VCaP (cell line): ENCODE results near the gene PSKH1.
A peak's percentile ranks its signal among the peaks of the same experiment; 100 is the strongest.

ENCODE experiments used
- H3K27ac ChIP-seq: fragments of 450-650 bp; 2 replicates; pipeline ENCODE4 v1.5.1; 2017
- TF ChIP-seq, protein P1 (sequence below): fragments of 450-650 bp; conservative IDR thresholded peaks from 2 replicates; pipeline ENCODE4 v1.5.1; 2017; ENCODE audit warnings: mild to moderate bottlenecking, moderate library complexity

Gene PSKH1

DNA sequence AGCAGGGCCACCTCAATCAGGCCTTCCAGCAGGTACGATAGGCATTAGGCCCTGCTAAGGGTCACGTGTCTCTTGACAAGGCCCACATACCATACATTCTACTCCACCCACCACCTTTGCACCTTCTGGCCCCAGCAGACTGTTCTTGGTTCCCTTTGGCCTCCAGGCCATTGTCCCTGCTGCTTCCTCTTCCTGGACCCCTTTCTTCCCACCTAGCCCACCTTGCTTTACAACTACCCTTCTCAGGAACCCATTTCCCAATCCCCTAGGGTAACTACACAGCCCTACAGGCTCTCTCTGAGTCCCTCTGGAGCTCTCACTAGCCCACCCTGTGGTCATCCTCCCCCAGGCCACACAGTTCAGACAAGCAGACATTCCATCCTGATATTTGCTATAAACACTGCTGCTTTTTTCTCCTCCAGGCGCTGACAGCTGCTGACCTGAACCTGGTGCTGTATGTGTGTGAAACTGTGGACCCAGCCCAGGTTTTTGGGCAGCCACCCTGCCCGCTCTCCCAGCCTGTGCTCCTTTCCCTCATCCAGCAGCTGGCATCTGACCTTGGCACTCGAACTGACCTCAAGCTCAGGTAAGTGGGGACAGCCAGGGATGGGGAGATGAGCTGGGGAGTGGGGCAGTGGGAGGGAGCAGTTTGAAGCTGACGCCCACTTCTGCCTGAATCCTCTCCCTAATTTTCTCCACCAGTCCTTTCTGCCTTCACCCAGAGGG lies 9.7 kb upstream of the PSKH1 start:
- TF ChIP-seq, protein P1, sequence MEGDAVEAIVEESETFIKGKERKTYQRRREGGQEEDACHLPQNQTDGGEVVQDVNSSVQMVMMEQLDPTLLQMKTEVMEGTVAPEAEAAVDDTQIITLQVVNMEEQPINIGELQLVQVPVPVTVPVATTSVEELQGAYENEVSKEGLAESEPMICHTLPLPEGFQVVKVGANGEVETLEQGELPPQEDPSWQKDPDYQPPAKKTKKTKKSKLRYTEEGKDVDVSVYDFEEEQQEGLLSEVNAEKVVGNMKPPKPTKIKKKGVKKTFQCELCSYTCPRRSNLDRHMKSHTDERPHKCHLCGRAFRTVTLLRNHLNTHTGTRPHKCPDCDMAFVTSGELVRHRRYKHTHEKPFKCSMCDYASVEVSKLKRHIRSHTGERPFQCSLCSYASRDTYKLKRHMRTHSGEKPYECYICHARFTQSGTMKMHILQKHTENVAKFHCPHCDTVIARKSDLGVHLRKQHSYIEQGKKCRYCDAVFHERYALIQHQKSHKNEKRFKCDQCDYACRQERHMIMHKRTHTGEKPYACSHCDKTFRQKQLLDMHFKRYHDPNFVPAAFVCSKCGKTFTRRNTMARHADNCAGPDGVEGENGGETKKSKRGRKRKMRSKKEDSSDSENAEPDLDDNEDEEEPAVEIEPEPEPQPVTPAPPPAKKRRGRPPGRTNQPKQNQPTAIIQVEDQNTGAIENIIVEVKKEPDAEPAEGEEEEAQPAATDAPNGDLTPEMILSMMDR: no peak
- no peak overlapping the region for H3K27ac ChIP-seq

- TF ChIP-seq, protein P1: peak; percentile 83
- no peak overlapping the region; the same call in 1 of the 2 replicates for H3K27ac ChIP-seq
These were observed 9.2 kb upstream of the PSKH1 start for GRCh38 chr16:67883872-67884261.

GRCh38 chr16:67884684-67885083 lies 8.4 kb upstream of the PSKH1 start, which contains the start of gene NRN1L:
NRN1L (plus strand) TSS chr16:67884885; CDS start chr16:67884904, 19 bp downstream.
- no peak within 1 kb of the TSS; the same call in 1 of the 2 replicates for H3K27ac ChIP-seq
- TF ChIP-seq, protein P1: no peak

GRCh38 chr16:67885545-67885944 lies 7.5 kb upstream of the PSKH1 start:
- TF ChIP-seq, protein P1: no peak

GRCh38 chr16:67885976-67886375 lies 7.1 kb upstream of the PSKH1 start:
- TF ChIP-seq, protein P1: no peak
- no peak overlapping the region for H3K27ac ChIP-seq

More at GRCh38 chr16:67885545-67885944, 7.5 kb upstream of the PSKH1 start:
- no peak overlapping the region for H3K27ac ChIP-seq

GRCh38 chr16:67886387-67886786 lies 6.7 kb upstream of the PSKH1 start:
- no peak overlapping the region for H3K27ac ChIP-seq

DNA sequence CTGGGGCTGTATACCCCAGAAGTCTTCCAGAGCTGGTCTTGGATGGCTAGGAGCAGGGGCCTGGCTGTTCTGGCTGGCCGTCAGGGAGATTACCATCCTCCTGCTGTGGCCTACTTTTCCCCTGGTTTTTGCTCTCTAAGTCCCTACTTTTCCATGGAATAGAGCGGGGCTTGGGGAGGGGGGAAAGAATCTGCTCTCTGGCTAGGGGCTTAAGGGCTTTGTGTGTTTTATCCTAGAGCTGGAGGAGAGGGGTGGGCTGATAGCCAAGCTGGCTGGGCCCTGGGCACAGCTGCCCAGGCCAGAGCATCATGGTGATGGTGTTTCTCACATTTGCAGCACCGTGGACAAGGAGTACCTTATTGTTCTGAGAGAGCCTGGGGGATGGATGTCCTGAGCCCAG lies 4.7 kb upstream of the PSKH1 start:
- TF ChIP-seq, protein P1: no peak
- H3K27ac ChIP-seq: no peak overlapping the region

More at GRCh38 chr16:67886387-67886786, 6.7 kb upstream of the PSKH1 start:
- TF ChIP-seq, protein P1: no peak
